Measurements from ENCODE around the gene FAF2. TPM values are rescaled to one million over a fixed set of nuclear protein-coding genes. Genes with fewer than 3 reads are reported as not detected.

FAF2 gene
- total RNA-seq, 2 donors from 2014 or later = 27.3 to 27.7 TPM

GRCh38 chr5:176535664-176536131, 87.5 kb downstream of the FAF2 start:
- intact Hi-C loops (cut with DNase I) = loop anchor here (5.0 to 10.0 kb wide), 2 partner anchors 91 to 497 kb away; partner anchors contain the start of gene FAF2 (in 2 of the 2)
- DNase-seq (ENCODE audit: low spot score) = no peak

GRCh38 chr5:176536132-176536901, 88.1 kb downstream of the FAF2 start:
- DNase-seq (ENCODE audit: low spot score) = peak; percentile 95
- intact Hi-C loops (cut with DNase I) = loop anchor here (5.0 to 10.0 kb wide), 2 partner anchors 92 to 496 kb away; partner anchors contain the start of gene FAF2 (in 2 of the 2)

- peak; percentile 99 for DNase-seq (ENCODE audit: low spot score)
- intact Hi-C loops (cut with DNase I) = loop anchor here (5.0 to 10.0 kb wide), 2 partner anchors 92 to 495 kb away; partner anchors contain the start of gene FAF2 (in 2 of the 2)
These were observed 88.8 kb downstream of the FAF2 start, which contains the start of gene RNF44 for GRCh38 chr5:176536902-176537553. Gene RNF44 (minus strand): TSS chr5:176537402. CDS start chr5:176532472, 4,930 bp downstream.

GRCh38 chr5:176537554-176538229, 89.5 kb downstream of the FAF2 start:
- DNase-seq (ENCODE audit: low spot score) = peak; percentile 99
- intact Hi-C loops (cut with DNase I) = loop anchor here (5.0 to 10.0 kb wide), 2 partner anchors 93 to 495 kb away; partner anchors contain the start of gene FAF2 (in 2 of the 2)

- intact Hi-C loops (cut with DNase I) = loop anchor here (5.0 to 10.0 kb wide), 2 partner anchors 94 to 494 kb away; partner anchors contain the start of gene FAF2 (in 2 of the 2)
- no peak for DNase-seq (ENCODE audit: low spot score)
These were observed 90.2 kb downstream of the FAF2 start for GRCh38 chr5:176538230-176538988.

GRCh38 chr5:176538989-176539384, 90.8 kb downstream of the FAF2 start:
- no peak for DNase-seq (ENCODE audit: low spot score)
- intact Hi-C loops (cut with DNase I) = loop anchor here (5.0 to 10.0 kb wide), 2 partner anchors 94 to 493 kb away; partner anchors contain the start of gene FAF2 (in 2 of the 2)

- intact Hi-C loops (cut with DNase I) = loop anchor here in 1 of 2 donors (10.0 kb wide), 1 partner anchor 126 kb away; the partner anchor contains the start of gene CLTB
- DNase-seq (ENCODE audit: low spot score) = no peak
These were observed 92.3 kb downstream of the FAF2 start for GRCh38 chr5:176540476-176540899.

GRCh38 chr5:176540956-176541337, 92.8 kb downstream of the FAF2 start:
- DNase-seq (ENCODE audit: low spot score) = no peak
- intact Hi-C loops (cut with DNase I) = loop anchor here in 1 of 2 donors (10.0 kb wide), 1 partner anchor 126 kb away; the partner anchor contains the start of gene CLTB

GRCh38 chr5:176541338-176542134, 93.4 kb downstream of the FAF2 start:
- intact Hi-C loops (cut with DNase I) = loop anchor here in 1 of 2 donors (10.0 kb wide), 1 partner anchor 127 kb away; the partner anchor contains the start of gene CLTB
- DNase-seq (ENCODE audit: low spot score) = no peak

GRCh38 chr5:176542135-176542595, 94.0 kb downstream of the FAF2 start:
- intact Hi-C loops (cut with DNase I) = loop anchor here in 1 of 2 donors (10.0 kb wide), 1 partner anchor 127 kb away; the partner anchor contains the start of gene CLTB
- no peak for DNase-seq (ENCODE audit: low spot score)

GRCh38 chr5:176542596-176543427, 94.6 kb downstream of the FAF2 start:
- DNase-seq (ENCODE audit: low spot score) = no peak
- intact Hi-C loops (cut with DNase I) = loop anchor here in 1 of 2 donors (10.0 kb wide), 1 partner anchor 128 kb away; the partner anchor contains the start of gene CLTB

GRCh38 chr5:176543428-176544182, 95.4 kb downstream of the FAF2 start:
- DNase-seq (ENCODE audit: low spot score) = peak; percentile 91
- intact Hi-C loops (cut with DNase I) = loop anchor here in 1 of 2 donors (10.0 kb wide), 1 partner anchor 129 kb away; the partner anchor contains the start of gene CLTB

- DNase-seq (ENCODE audit: low spot score) = no peak
- intact Hi-C loops (cut with DNase I) = loop anchor here in 1 of 2 donors (10.0 kb wide), 1 partner anchor 131 kb away; the partner anchor contains the start of gene CLTB
These were observed 97.2 kb downstream of the FAF2 start for GRCh38 chr5:176545388-176545736.

GRCh38 chr5:176545737-176546509, 97.7 kb downstream of the FAF2 start:
- DNase-seq (ENCODE audit: low spot score) = no peak
- intact Hi-C loops (cut with DNase I) = loop anchor here in 1 of 2 donors (10.0 kb wide), 1 partner anchor 131 kb away; the partner anchor contains the start of gene CLTB

- intact Hi-C loops (cut with DNase I) = loop anchor here in 1 of 2 donors (10.0 kb wide), 1 partner anchor 133 kb away; the partner anchor contains the start of gene CLTB
- DNase-seq (ENCODE audit: low spot score) = no peak
These were observed 99.6 kb downstream of the FAF2 start for GRCh38 chr5:176547802-176548201.
